Glutamatergic neuron (in vitro differentiated cells): ENCODE measurements around the gene NR6A1. TPM values are rescaled to one million over a fixed set of nuclear protein-coding genes. Genes with fewer than 3 reads are reported as not detected.

ENCODE experiments used
- DNase-seq: peaks from one replicate; pipeline ENCODE4 v3.0.0; 2022
- H3K27ac Mint-ChIP-seq: one replicate; pipeline ENCODE4 v1.8.0; 2020; ENCODE audit warnings: mild to moderate bottlenecking, mixed read lengths, inconsistent platforms; ENCODE audit not compliant: unreplicated experiment
- H3K27me3 Mint-ChIP-seq: one replicate; pipeline ENCODE4 v1.8.0; 2020; ENCODE audit warnings: mild to moderate bottlenecking, moderate library complexity, mixed read lengths, inconsistent platforms; ENCODE audit not compliant: unreplicated experiment
- H3K36me3 Mint-ChIP-seq: one replicate; pipeline ENCODE4 v1.8.0; 2020; ENCODE audit warnings: mild to moderate bottlenecking, mixed read lengths, inconsistent platforms; ENCODE audit not compliant: unreplicated experiment
- H3K4me1 Mint-ChIP-seq: one replicate; pipeline ENCODE4 v1.8.0; 2020; ENCODE audit warnings: mild to moderate bottlenecking, low read depth, mixed read lengths, inconsistent platforms; ENCODE audit not compliant: unreplicated experiment
- H3K4me3 Mint-ChIP-seq: one replicate; pipeline ENCODE4 v1.8.0; 2020; ENCODE audit warnings: mild to moderate bottlenecking, mixed read lengths, inconsistent platforms; ENCODE audit not compliant: unreplicated experiment
- H3K9me3 Mint-ChIP-seq: one replicate; pipeline ENCODE4 v1.8.0; 2020; ENCODE audit warnings: mild to moderate bottlenecking, moderate library complexity, mixed read lengths, inconsistent platforms; ENCODE audit not compliant: unreplicated experiment
- CTCF ChIP-seq: fragments of 200-600 bp; sonication (generic); IDR thresholded peaks from one replicate; pipeline ENCODE4 v1.5.0; 2021; ENCODE audit not compliant: partially characterized antibody, unreplicated experiment
- total RNA-seq: library from RNA; stranded (reverse); fragmentation: NEBNext Ultra II Directional; extraction: Animal tissue kit (Norgen Biotek cat#: 25700); gene quantifications from one replicate; pipeline ENCODE4 v1.2.1, GENCODE V29; 2021; ENCODE audit not compliant: unreplicated experiment

The NR6A1 gene
- total RNA-seq, 1 donor from 2014 or later: 51.0 TPM

GRCh38 chr9:124527781-124528180 is 243.3 kb downstream of the NR6A1 start:
- H3K36me3 Mint-ChIP-seq: no peaks in the 10 kb centered on the region
- H3K4me3 Mint-ChIP-seq: no peak overlapping the region
- DNase-seq: no peak
- no peak overlapping the region for H3K27ac Mint-ChIP-seq
- H3K4me1 Mint-ChIP-seq: no peaks in the 10 kb centered on the region
- TF ChIP-seq CTCF: no peak
- peaks cover 2% of the 10 kb centered on the region for H3K27me3 Mint-ChIP-seq
- H3K9me3 Mint-ChIP-seq: peaks cover 2% of the 10 kb centered on the region

DNA sequence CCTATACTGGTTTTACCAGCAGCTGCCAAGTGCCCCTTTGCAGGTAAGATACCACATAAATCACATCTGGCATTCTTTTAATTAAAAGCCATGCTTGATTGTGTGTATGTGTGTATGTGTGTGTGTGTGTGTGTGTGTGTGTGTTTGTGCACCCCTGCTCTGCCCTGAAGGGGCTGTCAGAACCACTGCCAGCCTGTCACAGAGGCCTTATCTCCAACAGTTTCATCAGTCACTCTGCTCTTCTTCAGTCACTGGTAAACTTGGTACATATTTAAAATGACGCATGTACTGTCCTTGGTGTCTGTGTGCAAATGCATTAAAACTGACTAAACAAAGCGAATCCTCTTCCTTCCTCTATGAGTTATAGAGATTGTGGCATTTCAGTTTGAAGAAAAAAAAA is 244.9 kb downstream of the NR6A1 start:
- peaks cover 2% of the 10 kb centered on the region for H3K9me3 Mint-ChIP-seq

GRCh38 chr9:124522121-124523098 is 248.7 kb downstream of the NR6A1 start:
- Mint-ChIP-seq H3K27me3 (peaks cover 4% of the 10 kb centered on the region), H3K36me3 (no peaks in the 10 kb centered on the region), H3K4me1 (peaks cover 2% of the 10 kb centered on the region), H3K4me3 (no peak overlapping the region), H3K9me3 (peaks cover 2% of the 10 kb centered on the region), H3K27ac (no peak overlapping the region)
- TF ChIP-seq CTCF: no peak
- no peak for DNase-seq

More for the DNA sequence above, 244.9 kb downstream of the NR6A1 start:
- Mint-ChIP-seq H3K4me1 (no peaks in the 10 kb centered on the region), H3K27ac (no peak overlapping the region), H3K36me3 (no peaks in the 10 kb centered on the region), H3K4me3 (no peak overlapping the region), H3K27me3 (peaks cover 4% of the 10 kb centered on the region)
- no peak for TF ChIP-seq CTCF
- no peak for DNase-seq

DNA sequence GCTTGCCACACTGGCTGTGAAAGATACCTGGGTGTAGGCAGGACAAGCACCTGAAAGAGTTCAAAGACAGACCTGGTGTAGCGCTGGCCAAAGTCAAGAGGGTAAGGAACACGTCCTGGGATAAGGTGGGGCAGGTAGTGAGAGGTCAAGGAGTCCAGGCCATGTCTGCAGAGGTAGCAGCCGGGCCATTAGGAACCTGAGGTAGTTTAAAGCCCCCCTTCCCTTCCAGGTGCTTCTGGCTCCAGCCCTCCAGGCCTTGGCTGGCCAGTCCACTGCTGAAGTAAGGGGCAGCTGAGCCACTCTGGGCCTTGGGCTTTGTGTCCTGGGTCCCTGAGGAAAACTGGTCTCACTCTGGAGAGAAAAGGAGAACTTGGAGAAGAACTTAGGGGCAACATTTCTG is 250.0 kb downstream of the NR6A1 start:
- H3K27ac Mint-ChIP-seq: no peak overlapping the region
- peaks cover 2% of the 10 kb centered on the region for H3K9me3 Mint-ChIP-seq
- H3K27me3 Mint-ChIP-seq: peaks cover 4% of the 10 kb centered on the region
- H3K4me3 Mint-ChIP-seq: no peak overlapping the region
- peaks cover 2% of the 10 kb centered on the region for H3K4me1 Mint-ChIP-seq
- TF ChIP-seq CTCF: no peak
- no peak for DNase-seq
- no peaks in the 10 kb centered on the region for H3K36me3 Mint-ChIP-seq

DNA sequence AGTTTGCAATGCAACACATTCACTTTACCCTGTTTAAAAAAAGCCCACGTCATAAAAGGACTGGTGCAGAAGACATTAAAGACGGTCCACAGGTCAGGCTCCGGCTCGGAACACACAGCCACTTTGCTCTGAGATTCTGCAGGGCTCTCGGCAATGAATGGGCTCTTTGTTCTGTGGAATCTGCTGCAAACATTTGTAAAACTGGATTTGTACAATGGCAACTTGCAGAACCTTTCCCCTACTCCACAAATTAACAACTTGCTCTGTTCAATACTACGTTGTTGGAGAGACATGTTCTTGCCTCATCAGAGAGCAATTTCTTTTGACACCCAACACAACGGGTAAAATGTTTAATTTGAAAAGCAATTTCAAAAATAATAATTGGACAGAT is 250.9 kb downstream of the NR6A1 start:
- Mint-ChIP-seq H3K9me3 (no peaks in the 10 kb centered on the region), H3K27ac (no peak overlapping the region), H3K4me3 (no peak overlapping the region), H3K27me3 (peaks cover 4% of the 10 kb centered on the region), H3K36me3 (no peaks in the 10 kb centered on the region), H3K4me1 (peaks cover 2% of the 10 kb centered on the region)
- no peak for DNase-seq
- no peak for TF ChIP-seq CTCF
